ENCODE results near the gene PAK5.

PAK5 gene

DNA sequence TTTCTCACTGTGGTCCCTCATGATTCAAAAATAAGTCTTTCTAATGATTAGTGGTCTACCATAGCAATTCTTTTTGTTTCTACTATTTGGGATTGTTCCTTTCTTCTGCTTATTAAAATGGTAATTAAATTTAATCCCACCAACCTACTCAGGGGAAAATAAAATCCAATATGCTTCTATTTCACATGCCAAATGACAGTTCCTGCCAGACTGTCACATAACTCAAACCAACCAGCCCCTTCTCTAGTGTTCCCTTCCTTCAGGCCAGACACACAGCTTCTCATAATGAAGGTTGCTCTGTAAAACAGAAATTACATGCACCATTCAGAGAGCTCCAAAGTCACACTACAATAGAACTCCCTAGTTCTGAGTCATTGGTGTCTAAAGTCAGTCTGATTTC is 23.2 kb downstream of the PAK5 start:
- Mint-ChIP-seq H3K4me1 (ENCODE audit: low read depth) (no peaks in the 10 kb centered on the region), H3K27ac (no peak overlapping the region), H3K27me3 (ENCODE audit: low read depth) (no peaks in the 10 kb centered on the region), H3K4me3 (no peak overlapping the region), H3K36me3 (ENCODE audit: low read depth) (no peaks in the 10 kb centered on the region), H3K9me3 (no peaks in the 10 kb centered on the region)

DNA sequence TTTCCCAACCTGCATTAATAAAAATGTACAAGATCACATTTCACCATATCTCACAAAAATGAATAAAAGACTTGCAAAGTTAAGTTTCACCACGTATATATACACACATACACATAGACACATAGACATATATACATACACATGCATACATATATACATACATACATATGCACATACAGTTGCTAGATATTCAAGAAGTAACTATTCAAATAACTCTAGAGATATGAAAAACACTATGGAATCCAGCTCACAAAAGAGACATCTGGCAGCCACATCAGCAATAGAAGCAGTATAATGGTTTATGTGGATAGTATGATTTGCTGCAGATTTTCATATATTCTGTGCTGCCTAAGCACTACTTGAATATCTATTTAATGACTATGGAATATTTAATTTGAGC is 28.1 kb downstream of the PAK5 start:
- Mint-ChIP-seq H3K27ac (no peak overlapping the region), H3K4me1 (ENCODE audit: low read depth) (no peaks in the 10 kb centered on the region), H3K36me3 (ENCODE audit: low read depth) (no peaks in the 10 kb centered on the region), H3K4me3 (no peak overlapping the region), H3K9me3 (peaks cover 3% of the 10 kb centered on the region), H3K27me3 (ENCODE audit: low read depth) (no peaks in the 10 kb centered on the region)

DNA sequence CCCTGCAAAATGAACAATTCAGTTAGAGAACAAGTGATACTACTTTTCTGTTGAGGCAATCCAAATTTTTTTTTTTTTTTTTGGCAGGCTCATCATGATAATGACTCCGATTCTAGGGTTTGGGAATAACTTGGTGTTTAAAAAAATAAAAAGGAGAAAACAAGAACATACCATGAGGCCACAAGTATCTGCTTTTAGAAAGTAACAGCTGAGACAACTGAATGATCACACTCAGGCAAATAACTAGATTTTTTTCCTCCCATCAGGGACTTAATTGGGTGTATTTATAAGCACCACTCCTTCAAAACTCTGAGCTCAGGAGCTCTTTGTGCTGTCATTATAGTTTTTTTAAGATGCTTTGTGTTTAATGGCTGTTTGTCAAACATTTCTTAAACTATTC is 29.6 kb downstream of the PAK5 start:
- Mint-ChIP-seq H3K4me3 (no peak overlapping the region), H3K27ac (no peak overlapping the region)

DNA sequence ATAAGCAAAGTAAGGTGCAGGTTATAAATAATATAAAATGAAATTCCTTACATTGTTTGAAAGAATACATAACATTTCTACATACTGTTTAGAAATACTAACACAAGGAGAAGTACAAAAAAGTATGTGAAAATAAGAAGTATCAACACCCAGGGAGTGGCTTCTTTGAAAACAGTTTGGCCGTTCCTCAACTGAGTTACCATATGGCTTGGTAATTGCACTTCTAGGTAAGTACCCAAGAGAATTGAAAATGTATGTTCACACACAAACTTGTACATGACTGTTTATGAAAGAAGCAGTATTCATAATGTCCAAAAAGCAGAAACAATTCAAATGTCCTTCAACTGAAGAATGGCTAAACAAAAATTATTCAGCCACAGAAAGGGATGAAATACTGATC is 30.7 kb downstream of the PAK5 start:
- no peak overlapping the region for H3K27ac Mint-ChIP-seq
- no peaks in the 10 kb centered on the region for H3K27me3 Mint-ChIP-seq (ENCODE audit: low read depth)
- no peaks in the 10 kb centered on the region for H3K4me1 Mint-ChIP-seq (ENCODE audit: low read depth)
- peaks cover 6% of the 10 kb centered on the region for H3K9me3 Mint-ChIP-seq
- H3K36me3 Mint-ChIP-seq (ENCODE audit: low read depth) = no peaks in the 10 kb centered on the region
- H3K4me3 Mint-ChIP-seq = no peak overlapping the region

More for the DNA sequence above, 29.6 kb downstream of the PAK5 start:
- H3K9me3 Mint-ChIP-seq = peaks cover 3% of the 10 kb centered on the region
- no peaks in the 10 kb centered on the region for H3K27me3 Mint-ChIP-seq (ENCODE audit: low read depth)
- H3K36me3 Mint-ChIP-seq (ENCODE audit: low read depth) = no peaks in the 10 kb centered on the region
- no peaks in the 10 kb centered on the region for H3K4me1 Mint-ChIP-seq (ENCODE audit: low read depth)

DNA sequence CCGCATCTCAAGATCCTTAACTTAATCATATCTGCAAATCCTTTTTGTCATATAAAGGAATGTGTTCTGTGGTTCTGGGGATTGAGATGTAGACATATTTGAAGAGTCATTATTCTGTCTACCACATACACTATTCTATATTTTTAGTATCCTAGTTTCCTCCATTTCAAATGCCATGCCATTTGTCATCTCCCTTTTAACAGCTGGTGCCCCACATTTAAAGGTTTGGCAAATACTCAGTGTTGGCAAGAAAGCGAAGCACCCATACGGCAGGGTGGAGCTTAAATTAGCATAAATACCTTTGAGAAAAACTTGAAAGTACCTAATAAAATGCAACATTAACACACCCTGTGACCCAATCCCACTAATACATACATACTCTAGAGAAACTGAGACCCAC is 31.7 kb downstream of the PAK5 start:
- no peaks in the 10 kb centered on the region for H3K36me3 Mint-ChIP-seq (ENCODE audit: low read depth)
- no peaks in the 10 kb centered on the region for H3K4me1 Mint-ChIP-seq (ENCODE audit: low read depth)
- H3K27ac Mint-ChIP-seq = no peak overlapping the region
- H3K4me3 Mint-ChIP-seq = no peak overlapping the region
- peaks cover 6% of the 10 kb centered on the region for H3K9me3 Mint-ChIP-seq
- no peaks in the 10 kb centered on the region for H3K27me3 Mint-ChIP-seq (ENCODE audit: low read depth)

DNA sequence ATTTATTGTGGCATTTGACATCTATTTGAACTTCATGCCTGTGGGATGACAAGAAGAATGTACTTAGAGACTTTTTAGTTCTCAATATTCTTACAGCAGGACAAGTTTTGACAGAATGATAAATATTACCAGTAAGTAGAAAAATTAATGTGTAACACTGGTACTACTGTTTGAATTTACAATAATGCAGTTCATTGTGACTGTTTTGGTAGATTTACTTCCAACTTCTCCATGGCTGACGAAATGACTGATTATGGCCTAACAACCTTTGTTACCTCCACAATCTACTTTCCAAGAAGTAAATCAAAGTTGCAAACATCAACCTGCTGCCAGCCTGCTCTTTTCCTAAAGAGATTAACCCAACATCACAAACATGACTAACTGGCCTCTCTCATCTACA is 38.5 kb downstream of the PAK5 start:
- Mint-ChIP-seq H3K4me1 (ENCODE audit: low read depth) (no peaks in the 10 kb centered on the region), H3K27ac (no peak overlapping the region), H3K9me3 (peaks cover 3% of the 10 kb centered on the region), H3K27me3 (ENCODE audit: low read depth) (no peaks in the 10 kb centered on the region), H3K4me3 (no peak overlapping the region), H3K36me3 (ENCODE audit: low read depth) (no peaks in the 10 kb centered on the region)

DNA sequence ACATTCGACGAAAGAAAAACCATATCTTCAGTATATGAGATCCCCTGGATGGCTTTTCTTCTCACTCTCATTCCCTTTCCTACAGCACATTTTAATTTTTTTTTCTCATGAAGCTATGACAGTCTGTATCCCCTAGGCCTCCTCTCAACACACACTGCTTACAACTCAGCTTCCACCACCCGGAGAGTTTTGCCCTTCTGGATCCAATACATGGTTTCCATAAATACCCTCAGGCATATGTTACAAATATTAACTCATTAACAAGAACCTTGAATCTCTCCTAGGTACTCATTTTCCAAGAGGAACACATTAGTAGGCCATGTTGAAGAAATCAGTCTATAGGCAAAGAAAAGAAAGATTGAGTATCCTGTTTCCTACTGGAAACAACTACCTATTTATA is 44.0 kb downstream of the PAK5 start:
- no peaks in the 10 kb centered on the region for H3K4me1 Mint-ChIP-seq (ENCODE audit: low read depth)
- no peaks in the 10 kb centered on the region for H3K36me3 Mint-ChIP-seq (ENCODE audit: low read depth)
- peaks cover 3% of the 10 kb centered on the region for H3K9me3 Mint-ChIP-seq
- no peaks in the 10 kb centered on the region for H3K27me3 Mint-ChIP-seq (ENCODE audit: low read depth)
- H3K4me3 Mint-ChIP-seq = no peak overlapping the region
- H3K27ac Mint-ChIP-seq = no peak overlapping the region

DNA sequence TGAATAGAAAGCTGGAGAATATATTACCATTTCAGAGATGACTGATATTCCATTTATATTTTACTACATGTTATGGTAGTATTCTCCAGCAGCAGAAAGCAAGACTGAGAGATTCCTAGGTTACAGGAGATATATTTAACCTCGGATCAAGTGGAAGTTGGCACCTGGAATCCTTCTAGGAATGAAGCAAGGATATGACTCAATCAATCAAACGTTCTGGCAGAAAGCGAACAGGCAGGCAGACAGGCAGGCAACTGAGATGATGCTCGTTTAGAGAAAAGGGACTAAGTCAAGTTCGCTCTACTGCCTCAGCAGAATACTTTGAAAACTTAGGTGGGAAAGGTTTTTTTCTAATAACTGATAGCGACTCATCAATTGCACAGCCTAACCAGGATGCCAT is 46.2 kb downstream of the PAK5 start:
- H3K27ac Mint-ChIP-seq = no peak overlapping the region
- no peaks in the 10 kb centered on the region for H3K27me3 Mint-ChIP-seq (ENCODE audit: low read depth)
- H3K4me3 Mint-ChIP-seq = no peak overlapping the region
- H3K9me3 Mint-ChIP-seq = peaks cover 3% of the 10 kb centered on the region
- H3K4me1 Mint-ChIP-seq (ENCODE audit: low read depth) = no peaks in the 10 kb centered on the region
- no peaks in the 10 kb centered on the region for H3K36me3 Mint-ChIP-seq (ENCODE audit: low read depth)

DNA sequence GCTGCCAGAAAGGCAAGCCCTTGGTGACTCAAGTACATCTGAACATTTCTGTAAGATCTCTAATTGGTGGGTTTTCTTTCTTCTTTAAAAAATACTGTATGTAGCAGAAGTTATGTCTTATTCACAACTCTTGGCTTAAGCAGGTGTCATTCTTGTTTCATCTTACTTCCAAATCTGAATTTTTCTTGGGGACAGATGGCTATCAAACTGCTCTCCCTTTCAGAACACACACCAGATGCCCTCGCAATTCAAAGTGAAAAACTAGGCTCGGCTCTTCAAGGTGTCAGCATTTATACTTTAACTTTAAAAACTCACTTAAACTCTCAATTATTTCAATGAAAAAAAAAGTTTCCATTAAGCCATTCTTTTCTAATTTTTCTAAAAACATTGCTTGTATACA is 49.7 kb downstream of the PAK5 start:
- no peak overlapping the region for H3K4me3 Mint-ChIP-seq
- H3K27me3 Mint-ChIP-seq (ENCODE audit: low read depth) = no peaks in the 10 kb centered on the region
- H3K4me1 Mint-ChIP-seq (ENCODE audit: low read depth) = no peaks in the 10 kb centered on the region
- no peaks in the 10 kb centered on the region for H3K36me3 Mint-ChIP-seq (ENCODE audit: low read depth)
- no peak overlapping the region for H3K27ac Mint-ChIP-seq
- H3K9me3 Mint-ChIP-seq = peaks cover 3% of the 10 kb centered on the region

DNA sequence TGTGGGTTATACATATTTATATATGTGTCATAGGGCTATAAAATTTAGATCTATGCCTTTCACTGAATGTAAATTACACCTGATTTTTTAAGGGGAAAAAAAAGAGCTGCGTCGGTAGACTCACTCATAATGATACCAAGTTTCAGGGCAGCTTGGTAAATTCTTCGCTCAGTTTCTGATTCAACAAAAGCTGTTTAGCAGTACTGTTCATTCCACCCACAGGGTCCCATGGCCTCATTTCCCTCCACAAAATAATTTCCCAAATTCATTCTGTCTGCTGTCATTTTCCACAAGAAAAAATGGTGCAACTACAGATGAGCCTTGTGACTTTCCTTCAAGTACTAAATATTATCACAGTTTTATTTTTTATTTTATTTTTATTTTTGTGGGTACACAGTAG is 63.7 kb downstream of the PAK5 start:
- Mint-ChIP-seq H3K4me1 (ENCODE audit: low read depth) (no peaks in the 10 kb centered on the region), H3K4me3 (no peak overlapping the region), H3K27me3 (ENCODE audit: low read depth) (no peaks in the 10 kb centered on the region), H3K9me3 (peaks cover 7% of the 10 kb centered on the region), H3K36me3 (ENCODE audit: low read depth) (no peaks in the 10 kb centered on the region), H3K27ac (no peak overlapping the region)

DNA sequence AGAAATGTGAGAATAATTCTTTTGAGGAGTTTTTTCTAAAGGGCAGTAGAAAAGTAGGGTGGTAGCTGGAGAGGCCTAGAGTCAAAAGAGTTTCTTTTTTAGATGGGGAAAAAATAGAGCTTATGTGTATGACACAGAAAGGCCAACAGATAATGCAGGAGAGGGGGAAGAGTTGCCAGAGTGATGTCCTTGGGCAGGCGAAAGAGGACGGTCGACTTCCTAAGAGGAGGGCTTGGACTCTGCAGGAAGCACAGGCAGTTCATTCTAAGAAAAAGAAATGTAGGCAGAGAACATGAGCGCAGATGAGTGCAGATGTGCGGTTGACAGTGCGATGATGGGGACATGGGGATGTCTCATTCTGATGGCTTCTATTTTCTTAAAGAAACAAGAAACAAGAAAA is 68.9 kb downstream of the PAK5 start:
- Mint-ChIP-seq H3K4me1 (ENCODE audit: low read depth) (no peaks in the 10 kb centered on the region), H3K27ac (no peak overlapping the region), H3K36me3 (ENCODE audit: low read depth) (no peaks in the 10 kb centered on the region), H3K4me3 (no peak overlapping the region), H3K27me3 (ENCODE audit: low read depth) (no peaks in the 10 kb centered on the region), H3K9me3 (peaks cover 10% of the 10 kb centered on the region)

DNA sequence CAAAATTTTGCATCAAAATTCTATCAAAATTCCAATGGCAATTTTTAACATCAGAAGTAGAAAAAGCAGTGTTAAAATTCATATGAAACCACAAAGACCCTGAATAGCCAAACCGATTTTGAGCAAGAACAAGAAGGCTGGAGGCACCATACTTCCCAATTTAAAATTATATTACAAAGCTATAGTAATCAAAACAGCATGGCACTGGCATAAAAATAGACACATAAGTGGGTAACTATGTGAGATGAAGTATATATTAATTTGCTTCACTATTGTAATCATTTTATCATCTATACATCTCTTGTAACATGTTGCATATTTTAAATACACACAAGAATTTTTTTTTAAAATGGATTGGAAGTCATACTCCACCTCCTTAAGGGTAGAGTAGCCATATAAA is 77.4 kb downstream of the PAK5 start:
- Mint-ChIP-seq H3K27me3 (ENCODE audit: low read depth) (no peaks in the 10 kb centered on the region), H3K27ac (no peak overlapping the region), H3K4me3 (no peak overlapping the region), H3K9me3 (peaks cover 5% of the 10 kb centered on the region), H3K36me3 (ENCODE audit: low read depth) (no peaks in the 10 kb centered on the region), H3K4me1 (ENCODE audit: low read depth) (no peaks in the 10 kb centered on the region)

DNA sequence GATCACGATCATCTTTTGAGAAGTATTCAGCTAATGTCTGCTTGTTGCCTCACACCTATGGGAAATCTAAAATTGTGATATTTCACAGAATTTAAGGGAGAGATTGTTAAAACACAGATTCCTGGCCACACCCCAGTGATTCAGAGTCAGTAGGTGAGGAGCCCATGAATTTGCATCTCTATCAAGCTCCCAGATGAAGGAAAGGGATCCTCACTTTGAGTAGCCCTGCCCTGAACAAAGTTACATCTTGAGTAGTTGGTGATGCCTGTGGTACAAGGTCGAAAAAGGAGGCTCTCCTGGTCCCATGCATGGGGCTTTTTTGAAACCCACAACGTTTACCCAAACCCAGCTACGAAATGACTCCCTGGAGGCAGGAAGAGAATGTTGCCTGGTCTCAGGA is 79.5 kb downstream of the PAK5 start:
- Mint-ChIP-seq H3K4me3 (no peak overlapping the region), H3K4me1 (ENCODE audit: low read depth) (no peaks in the 10 kb centered on the region), H3K27me3 (ENCODE audit: low read depth) (no peaks in the 10 kb centered on the region), H3K9me3 (peaks cover 5% of the 10 kb centered on the region), H3K36me3 (ENCODE audit: low read depth) (no peaks in the 10 kb centered on the region), H3K27ac (no peak overlapping the region)

DNA sequence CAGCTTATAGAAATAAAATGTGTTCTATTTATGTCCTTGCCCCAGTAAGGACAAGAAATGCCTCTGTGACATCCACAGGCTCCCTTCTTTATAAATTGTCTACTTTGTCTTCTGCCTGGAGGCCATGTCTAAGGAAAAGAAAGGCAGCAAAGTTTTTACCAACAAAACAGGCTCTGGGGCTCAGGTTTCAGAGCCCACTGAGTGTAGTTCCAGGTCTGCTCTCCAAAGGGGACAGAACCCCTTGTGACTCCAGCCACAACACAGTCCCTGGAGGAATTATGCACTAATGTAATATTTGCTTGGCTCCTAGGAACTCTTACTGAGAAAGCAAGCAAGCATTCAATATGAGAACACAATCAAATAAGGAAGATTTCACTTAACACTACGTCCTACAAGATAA is 80.1 kb downstream of the PAK5 start:
- Mint-ChIP-seq H3K27me3 (ENCODE audit: low read depth) (no peaks in the 10 kb centered on the region), H3K36me3 (ENCODE audit: low read depth) (no peaks in the 10 kb centered on the region), H3K4me1 (ENCODE audit: low read depth) (no peaks in the 10 kb centered on the region), H3K4me3 (no peak overlapping the region), H3K9me3 (peaks cover 5% of the 10 kb centered on the region), H3K27ac (no peak overlapping the region)

DNA sequence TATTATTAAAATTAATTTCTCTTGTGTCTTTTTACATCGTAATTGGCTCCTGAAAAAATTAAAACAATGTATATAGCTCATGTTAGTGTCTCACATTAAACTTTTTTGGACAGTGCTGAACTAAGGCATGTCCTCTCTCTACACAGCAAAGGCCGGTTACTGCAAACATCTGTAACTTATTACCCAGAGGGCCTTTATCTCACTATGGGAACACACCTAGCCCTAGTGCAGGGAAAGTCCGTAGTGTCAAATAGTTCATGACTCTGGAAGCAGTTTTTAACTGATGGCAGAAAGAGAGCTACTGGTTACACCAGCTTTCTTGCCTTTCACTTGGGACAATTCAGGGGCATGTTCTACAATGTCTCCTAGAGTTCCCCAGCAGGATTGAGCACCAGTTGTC is 82.2 kb downstream of the PAK5 start:
- Mint-ChIP-seq H3K9me3 (peaks cover under 1% of the 10 kb centered on the region), H3K27ac (no peak overlapping the region), H3K36me3 (ENCODE audit: low read depth) (no peaks in the 10 kb centered on the region), H3K4me1 (ENCODE audit: low read depth) (no peaks in the 10 kb centered on the region), H3K4me3 (no peak overlapping the region), H3K27me3 (ENCODE audit: low read depth) (no peaks in the 10 kb centered on the region)

DNA sequence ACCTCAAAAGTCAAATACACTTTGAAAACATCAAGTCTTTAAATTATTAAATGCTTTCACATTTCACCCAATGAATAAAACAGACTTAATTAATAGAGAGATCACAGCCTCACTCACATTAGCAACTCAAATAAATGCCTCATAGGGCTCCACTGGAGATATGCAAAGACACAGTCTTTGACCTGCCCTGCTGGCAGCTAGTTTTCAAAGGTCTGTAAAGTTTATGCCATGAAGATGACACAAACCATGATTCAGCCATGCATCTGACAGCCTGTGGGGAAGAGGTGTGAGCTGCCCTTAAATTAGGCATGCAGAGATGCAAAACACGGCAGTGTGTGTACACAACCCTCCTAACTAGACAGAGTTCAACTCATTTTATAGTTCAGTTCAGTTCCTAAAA is 83.6 kb downstream of the PAK5 start:
- Mint-ChIP-seq H3K9me3 (no peaks in the 10 kb centered on the region), H3K36me3 (ENCODE audit: low read depth) (no peaks in the 10 kb centered on the region), H3K27ac (no peak overlapping the region), H3K4me3 (no peak overlapping the region), H3K4me1 (ENCODE audit: low read depth) (no peaks in the 10 kb centered on the region), H3K27me3 (ENCODE audit: low read depth) (no peaks in the 10 kb centered on the region)
